ENCODE data around the gene ADARB2. TPM values are rescaled to one million over a fixed set of nuclear protein-coding genes. Genes with fewer than 3 reads are reported as not detected.

ADARB2 gene
- polyA plus RNA-seq, 3 donors, result not detected

GRCh38 chr10:1476455-1476803 is 260.9 kb downstream of the ADARB2 start:
- peaks cover 6 to 32% of the 10 kb centered on the region in 2 donors for H3K9me3 ChIP-seq (replicated peaks in 1 of 2; ENCODE audit: control insufficient read depth in 1 of 2, insufficient read depth in 1 of 2, low read length in 2 of 2)
- H3K36me3 ChIP-seq (replicated peaks in 1 of 2; ENCODE audit: control insufficient read depth in 1 of 2, insufficient read depth in 2 of 2, low read length in 2 of 2), result no peaks in the 10 kb centered on the region
- no peaks in the 10 kb centered on the region for H4K20me1 ChIP-seq (ENCODE audit: insufficient read depth, low read length)
- H3K4me2 ChIP-seq (replicated peaks; ENCODE audit: extremely low read depth, low read length, poor library complexity, severe bottlenecking), result no peak overlapping the region
- H3K79me2 ChIP-seq (ENCODE audit: insufficient read depth, low read length), result no peaks in the 10 kb centered on the region
- TF ChIP-seq CTCF (IDR thresholded peaks at IDR 0.05), result no peak
- H3K4me1 Mint-ChIP-seq, result no peaks in the 10 kb centered on the region
- no peaks in the 10 kb centered on the region for H3K27me3 ChIP-seq (ENCODE audit: control insufficient read depth in 2 of 2, insufficient read depth in 2 of 2, low read length in 2 of 2)
- no peak for DNase-seq
- H3K4me3 Mint-ChIP-seq, result no peak overlapping the region
- no peak overlapping the region for H3K27ac ChIP-seq (ENCODE audit: low read depth in 1 of 2, low read length in 2 of 2)
- H3K9ac ChIP-seq (ENCODE audit: insufficient read depth, low read length, poor library complexity, severe bottlenecking), result no peak overlapping the region
- H3K4me3 ChIP-seq (replicated peaks in 1 of 3; ENCODE audit: low read depth in 2 of 3, low read length in 3 of 3), result no peak overlapping the region
- H3K27me3 Mint-ChIP-seq (ENCODE audit: low read depth in 3 of 3), result peaks cover 0 to 6% (median 0%) of the 10 kb centered on the region in 3 donors
- H2AFZ ChIP-seq (ENCODE audit: insufficient read depth, low read depth, low read length, poor library complexity, severe bottlenecking), result no peak overlapping the region
- H3K4me1 ChIP-seq (ENCODE audit: control insufficient read depth in 1 of 2, insufficient read depth in 2 of 2, low read length in 2 of 2), result no peaks in the 10 kb centered on the region
- H3K36me3 Mint-ChIP-seq, result no peaks in the 10 kb centered on the region
- intact Hi-C loops (cut with micrococcal nuclease), result no loop called here
- peaks cover 8 to 26% (median 17%) of the 10 kb centered on the region in 7 donors for H3K9me3 Mint-ChIP-seq
- no peak overlapping the region for H3K27ac Mint-ChIP-seq
- 83% methylated on average over 8 of the region's 13 CpGs for WGBS (ENCODE audit: insufficient coverage)

- Mint-ChIP-seq H3K27ac (no peak overlapping the region), H3K4me3 (no peak overlapping the region), H3K9me3 (peaks cover 8 to 31% (median 17%) of the 10 kb centered on the region in 7 donors), H3K27me3 (ENCODE audit: low read depth in 3 of 3) (peaks cover 0 to 6% (median 0%) of the 10 kb centered on the region in 3 donors), H3K36me3 (no peaks in the 10 kb centered on the region), H3K4me1 (no peaks in the 10 kb centered on the region)
- no peak for DNase-seq
- intact Hi-C loops (cut with micrococcal nuclease), result no loop called here
- TF ChIP-seq CTCF (IDR thresholded peaks at IDR 0.05), result no peak
- Histone ChIP-seq H3K4me2 (replicated peaks; ENCODE audit: extremely low read depth, low read length, poor library complexity, severe bottlenecking) (no peak overlapping the region), H3K79me2 (ENCODE audit: insufficient read depth, low read length) (no peaks in the 10 kb centered on the region), H3K9me3 (replicated peaks in 1 of 2; ENCODE audit: control insufficient read depth in 1 of 2, insufficient read depth in 1 of 2, low read length in 2 of 2) (peaks cover 6 to 32% of the 10 kb centered on the region in 2 donors), H3K4me3 (replicated peaks in 1 of 3; ENCODE audit: low read depth in 2 of 3, low read length in 3 of 3) (no peak overlapping the region), H3K4me1 (ENCODE audit: control insufficient read depth in 1 of 2, insufficient read depth in 2 of 2, low read length in 2 of 2) (no peaks in the 10 kb centered on the region), H2AFZ (ENCODE audit: insufficient read depth, low read depth, low read length, poor library complexity, severe bottlenecking) (no peak overlapping the region), H4K20me1 (ENCODE audit: insufficient read depth, low read length) (no peaks in the 10 kb centered on the region), H3K36me3 (replicated peaks in 1 of 2; ENCODE audit: control insufficient read depth in 1 of 2, insufficient read depth in 2 of 2, low read length in 2 of 2) (no peaks in the 10 kb centered on the region), H3K27ac (ENCODE audit: low read depth in 1 of 2, low read length in 2 of 2) (no peak overlapping the region), H3K27me3 (ENCODE audit: control insufficient read depth in 2 of 2, insufficient read depth in 2 of 2, low read length in 2 of 2) (no peaks in the 10 kb centered on the region), H3K9ac (ENCODE audit: insufficient read depth, low read length, poor library complexity, severe bottlenecking) (no peak overlapping the region)
- 68% methylated on average over 4 of the region's 6 CpGs for WGBS (ENCODE audit: insufficient coverage)
These were observed 261.4 kb downstream of the ADARB2 start for GRCh38 chr10:1475771-1476454.
